ENCODE data around the gene BCOR.

The BCOR gene

GRCh38 chrX:40079572-40079971 lies 18.2 kb downstream of the BCOR start:
- H3K27me3 Mint-ChIP-seq = peaks cover 4% of the 10 kb centered on the region

GRCh38 chrX:40078489-40079227 lies 19.1 kb downstream of the BCOR start:
- Mint-ChIP-seq H3K4me1 (ENCODE audit: low read depth) (peaks cover 44% of the 10 kb centered on the region), H3K36me3 (ENCODE audit: low read depth) (peaks cover 45% of the 10 kb centered on the region), H3K27me3 (peaks cover 2% of the 10 kb centered on the region), H3K9me3 (no peaks in the 10 kb centered on the region), H3K4me3 (no peak overlapping the region), H3K27ac (no peak overlapping the region)
- intact Hi-C loops (cut with micrococcal nuclease) = no loop called here

More at GRCh38 chrX:40079572-40079971, 18.2 kb downstream of the BCOR start:
- H3K27ac Mint-ChIP-seq = no peak overlapping the region
- H3K9me3 Mint-ChIP-seq = no peaks in the 10 kb centered on the region
- intact Hi-C loops (cut with micrococcal nuclease) = no loop called here
- peaks cover 53% of the 10 kb centered on the region for H3K4me1 Mint-ChIP-seq (ENCODE audit: low read depth)
- H3K4me3 Mint-ChIP-seq = no peak overlapping the region
- H3K36me3 Mint-ChIP-seq (ENCODE audit: low read depth) = peaks cover 36% of the 10 kb centered on the region

GRCh38 chrX:40077906-40078305 lies 19.9 kb downstream of the BCOR start:
- H3K27ac Mint-ChIP-seq = no peak overlapping the region
- peaks cover 45% of the 10 kb centered on the region for H3K4me1 Mint-ChIP-seq (ENCODE audit: low read depth)
- H3K36me3 Mint-ChIP-seq (ENCODE audit: low read depth) = peaks cover 52% of the 10 kb centered on the region
- H3K4me3 Mint-ChIP-seq = no peak overlapping the region
- no peaks in the 10 kb centered on the region for H3K9me3 Mint-ChIP-seq
- H3K27me3 Mint-ChIP-seq = peaks cover 2% of the 10 kb centered on the region
- intact Hi-C loops (cut with micrococcal nuclease) = no loop called here

GRCh38 chrX:40076750-40077575 lies 20.8 kb downstream of the BCOR start:
- Mint-ChIP-seq H3K4me3 (no peak overlapping the region), H3K36me3 (ENCODE audit: low read depth) (peaks cover 62% of the 10 kb centered on the region), H3K9me3 (no peaks in the 10 kb centered on the region), H3K27me3 (peaks cover 2% of the 10 kb centered on the region), H3K27ac (no peak overlapping the region), H3K4me1 (ENCODE audit: low read depth) (peaks cover 38% of the 10 kb centered on the region)
- intact Hi-C loops (cut with micrococcal nuclease) = no loop called here

- Mint-ChIP-seq H3K27ac (no peak overlapping the region), H3K27me3 (peaks cover 2% of the 10 kb centered on the region), H3K36me3 (ENCODE audit: low read depth) (peaks cover 82% of the 10 kb centered on the region), H3K9me3 (no peaks in the 10 kb centered on the region), H3K4me1 (ENCODE audit: low read depth) (peaks cover 23% of the 10 kb centered on the region), H3K4me3 (no peak overlapping the region)
- intact Hi-C loops (cut with micrococcal nuclease) = no loop called here
Observed at GRCh38 chrX:40074959-40075332, 22.8 kb downstream of the BCOR start.

GRCh38 chrX:40074080-40074958 lies 23.4 kb downstream of the BCOR start:
- H3K27ac Mint-ChIP-seq = no peak overlapping the region
- H3K4me3 Mint-ChIP-seq = no peak overlapping the region
- H3K4me1 Mint-ChIP-seq (ENCODE audit: low read depth) = peaks cover 18% of the 10 kb centered on the region
- intact Hi-C loops (cut with micrococcal nuclease) = no loop called here
- H3K36me3 Mint-ChIP-seq (ENCODE audit: low read depth) = peaks cover 88% of the 10 kb centered on the region
- H3K27me3 Mint-ChIP-seq = peaks cover 2% of the 10 kb centered on the region
- H3K9me3 Mint-ChIP-seq = no peaks in the 10 kb centered on the region

GRCh38 chrX:40073439-40074054 lies 24.2 kb downstream of the BCOR start:
- Mint-ChIP-seq H3K4me3 (no peak overlapping the region), H3K9me3 (no peaks in the 10 kb centered on the region), H3K27ac (no peak overlapping the region), H3K27me3 (peaks cover 2% of the 10 kb centered on the region), H3K36me3 (ENCODE audit: low read depth) (peaks cover 96% of the 10 kb centered on the region), H3K4me1 (ENCODE audit: low read depth) (peaks cover 19% of the 10 kb centered on the region)
- intact Hi-C loops (cut with micrococcal nuclease) = no loop called here

GRCh38 chrX:40072246-40072645 lies 25.5 kb downstream of the BCOR start:
- Mint-ChIP-seq H3K4me1 (ENCODE audit: low read depth) (peaks cover 23% of the 10 kb centered on the region), H3K4me3 (no peak overlapping the region), H3K36me3 (ENCODE audit: low read depth) (peaks cover 98% of the 10 kb centered on the region), H3K27ac (no peak overlapping the region), H3K9me3 (no peaks in the 10 kb centered on the region), H3K27me3 (no peaks in the 10 kb centered on the region)
- intact Hi-C loops (cut with micrococcal nuclease) = no loop called here

- intact Hi-C loops (cut with micrococcal nuclease) = no loop called here
- Mint-ChIP-seq H3K4me1 (ENCODE audit: low read depth) (peaks cover 48% of the 10 kb centered on the region), H3K27ac (no peak overlapping the region)
Observed at GRCh38 chrX:40068048-40068447, 29.7 kb downstream of the BCOR start.

GRCh38 chrX:40066700-40067099 lies 31.1 kb downstream of the BCOR start:
- H3K36me3 Mint-ChIP-seq (ENCODE audit: low read depth) = peaks cover 84% of the 10 kb centered on the region
- no peak overlapping the region for H3K4me3 Mint-ChIP-seq
- no peaks in the 10 kb centered on the region for H3K9me3 Mint-ChIP-seq
- H3K4me1 Mint-ChIP-seq (ENCODE audit: low read depth) = peaks cover 44% of the 10 kb centered on the region
- intact Hi-C loops (cut with micrococcal nuclease) = no loop called here
- H3K27ac Mint-ChIP-seq = no peak overlapping the region
- no peaks in the 10 kb centered on the region for H3K27me3 Mint-ChIP-seq

More at GRCh38 chrX:40068048-40068447, 29.7 kb downstream of the BCOR start:
- no peak overlapping the region for H3K4me3 Mint-ChIP-seq
- no peaks in the 10 kb centered on the region for H3K9me3 Mint-ChIP-seq
- peaks cover 84% of the 10 kb centered on the region for H3K36me3 Mint-ChIP-seq (ENCODE audit: low read depth)
- no peaks in the 10 kb centered on the region for H3K27me3 Mint-ChIP-seq

- peaks cover 44% of the 10 kb centered on the region for H3K4me1 Mint-ChIP-seq (ENCODE audit: low read depth)
- peak overlapping the region; percentile 17 for H3K4me3 Mint-ChIP-seq
- intact Hi-C loops (cut with micrococcal nuclease) = no loop called here
Observed at GRCh38 chrX:40065296-40066046, 32.3 kb downstream of the BCOR start.

GRCh38 chrX:40064055-40064597 lies 33.6 kb downstream of the BCOR start:
- Mint-ChIP-seq H3K27ac (no peak overlapping the region), H3K36me3 (ENCODE audit: low read depth) (peaks cover 77% of the 10 kb centered on the region), H3K4me3 (no peak overlapping the region), H3K9me3 (no peaks in the 10 kb centered on the region), H3K4me1 (ENCODE audit: low read depth) (peaks cover 42% of the 10 kb centered on the region), H3K27me3 (no peaks in the 10 kb centered on the region)
- intact Hi-C loops (cut with micrococcal nuclease) = no loop called here

More at GRCh38 chrX:40065296-40066046, 32.3 kb downstream of the BCOR start:
- no peaks in the 10 kb centered on the region for H3K9me3 Mint-ChIP-seq
- peak overlapping the region; percentile 78 for H3K27ac Mint-ChIP-seq
- no peaks in the 10 kb centered on the region for H3K27me3 Mint-ChIP-seq
- H3K36me3 Mint-ChIP-seq (ENCODE audit: low read depth) = peaks cover 84% of the 10 kb centered on the region

GRCh38 chrX:40063555-40063954 lies 34.2 kb downstream of the BCOR start:
- H3K4me3 Mint-ChIP-seq = no peak overlapping the region
- intact Hi-C loops (cut with micrococcal nuclease) = no loop called here
- peaks cover 38% of the 10 kb centered on the region for H3K4me1 Mint-ChIP-seq (ENCODE audit: low read depth)
- H3K9me3 Mint-ChIP-seq = no peaks in the 10 kb centered on the region
- H3K27me3 Mint-ChIP-seq = no peaks in the 10 kb centered on the region
- H3K27ac Mint-ChIP-seq = no peak overlapping the region
- peaks cover 77% of the 10 kb centered on the region for H3K36me3 Mint-ChIP-seq (ENCODE audit: low read depth)
